ENCODE results near the gene RAB35.
"Not testable (repeated sequence)": the region's sequence is repeated elsewhere in the genome, so short reads cannot be mapped to it uniquely, and the experiment has no call there.

Gene RAB35

DNA sequence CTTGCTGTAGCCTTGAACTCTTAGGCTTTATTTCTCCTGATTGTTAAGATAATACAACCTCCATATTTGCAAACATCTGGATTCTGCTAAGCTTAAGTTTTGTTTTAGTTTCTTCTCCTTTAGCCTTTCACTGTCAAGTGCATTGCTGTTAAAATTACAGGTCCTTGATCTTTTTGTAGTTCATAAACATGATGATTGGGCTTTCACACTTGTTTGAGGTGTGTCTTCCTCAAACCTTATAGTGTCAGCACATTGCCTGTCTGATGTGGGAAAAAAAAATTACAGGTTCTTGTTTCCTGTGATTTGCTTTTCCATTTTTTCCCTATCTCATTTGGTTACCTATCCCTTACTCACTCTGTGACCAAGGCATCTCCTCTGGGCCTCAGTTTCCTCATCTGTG, 68.3 kb downstream of the RAB35 start:
- no peak for TF ChIP-seq CTCF (conservative IDR thresholded peaks at IDR 0.05; ENCODE audit: control insufficient read depth, insufficient read depth, low read depth, low read length)
- DNase-seq (ENCODE audit: low read depth), result no peak
- H3K4me3 ChIP-seq (ENCODE audit: control insufficient read depth, low read depth, low read length), result no peak overlapping the region

GRCh38 chr12:120047072-120047471, 69.5 kb downstream of the RAB35 start:
- no peak overlapping the region for H3K4me3 ChIP-seq (ENCODE audit: control insufficient read depth, low read depth, low read length)
- TF ChIP-seq CTCF (conservative IDR thresholded peaks at IDR 0.05; ENCODE audit: control insufficient read depth, insufficient read depth, low read depth, low read length), result no peak
- DNase-seq (ENCODE audit: low read depth), result no peak

GRCh38 chr12:120045367-120045766, 71.2 kb downstream of the RAB35 start:
- DNase-seq (ENCODE audit: low read depth); H3K4me3 ChIP-seq (ENCODE audit: control insufficient read depth, low read depth, low read length): not testable (repeated sequence)
